Duodenal mucosa (tissue), 2 donors: ENCODE measurements around the gene ZNF22.

Experiments
- H3K27ac ChIP-seq: one replicate; pipeline ENCODE4 v1.7.0; 2013; ENCODE audit warnings: low read depth, low read length
- H3K27me3 ChIP-seq, 2 donors: one replicate each; pipeline ENCODE4 v1.7.0; 2013; ENCODE audit warnings: low read length in 2 of 2, control low read depth in 1 of 2; ENCODE audit not compliant: insufficient read depth in 2 of 2, control insufficient read depth in 1 of 2
- H3K36me3 ChIP-seq, 2 donors: one replicate each; pipeline ENCODE4 v1.7.0; 2013; ENCODE audit warnings: low read length in 2 of 2, control low read depth in 1 of 2; ENCODE audit not compliant: insufficient read depth in 2 of 2, control insufficient read depth in 1 of 2
- H3K4me1 ChIP-seq, 2 donors: one replicate each; pipeline ENCODE4 v1.7.0; 2013; ENCODE audit warnings: low read length in 2 of 2, control low read depth in 1 of 2; ENCODE audit not compliant: insufficient read depth in 2 of 2, control insufficient read depth in 1 of 2
- H3K4me3 ChIP-seq, 2 donors: one replicate each; pipeline ENCODE4 v1.7.0; 2013; ENCODE audit warnings: low read length in 2 of 2, low read depth in 1 of 2
- H3K9ac ChIP-seq, 2 donors: one replicate each; pipeline ENCODE4 v1.7.0; 2013; ENCODE audit warnings: low read length in 2 of 2, low read depth in 1 of 2
- H3K9me3 ChIP-seq, 2 donors: one replicate each; pipeline ENCODE4 v1.7.0; 2013; ENCODE audit warnings: low read length in 2 of 2, control low read depth in 1 of 2; ENCODE audit not compliant: control insufficient read depth in 1 of 2

The ZNF22 gene

GRCh38 chr10:44983066-44983894, 17.4 kb upstream of the ZNF22 start:
- Histone ChIP-seq H3K4me1 (peaks cover 27 to 31% of the 10 kb centered on the region in 2 donors), H3K27me3 (no peaks in the 10 kb centered on the region), H3K9me3 (no peaks in the 10 kb centered on the region), H3K4me3 (no peak overlapping the region), H3K9ac (no peak overlapping the region), H3K27ac (no peak overlapping the region), H3K36me3 (peaks cover 10 to 51% of the 10 kb centered on the region in 2 donors)

- Histone ChIP-seq H3K9me3 (no peaks in the 10 kb centered on the region), H3K36me3 (peaks cover 10 to 56% of the 10 kb centered on the region in 2 donors), H3K27ac (no peak overlapping the region), H3K4me1 (peaks cover 21 to 25% of the 10 kb centered on the region in 2 donors), H3K9ac (no peak overlapping the region), H3K27me3 (no peaks in the 10 kb centered on the region), H3K4me3 (no peak overlapping the region)
Measured at GRCh38 chr10:44983895-44984278, 16.8 kb upstream of the ZNF22 start.

GRCh38 chr10:44984671-44985101, 16.0 kb upstream of the ZNF22 start:
- Histone ChIP-seq H3K27ac (no peak overlapping the region), H3K9me3 (no peaks in the 10 kb centered on the region), H3K4me1 (peaks cover 13 to 17% of the 10 kb centered on the region in 2 donors), H3K27me3 (no peaks in the 10 kb centered on the region), H3K36me3 (peaks cover 12 to 61% of the 10 kb centered on the region in 2 donors), H3K9ac (no peak overlapping the region), H3K4me3 (no peak overlapping the region)

GRCh38 chr10:44985175-44985681, 15.5 kb upstream of the ZNF22 start:
- H3K9ac ChIP-seq: no peak overlapping the region
- H3K36me3 ChIP-seq: peaks cover 13 to 66% of the 10 kb centered on the region in 2 donors
- H3K4me1 ChIP-seq: peaks cover 10 to 14% of the 10 kb centered on the region in 2 donors
- no peak overlapping the region for H3K4me3 ChIP-seq
- H3K27me3 ChIP-seq: no peaks in the 10 kb centered on the region
- H3K27ac ChIP-seq: no peak overlapping the region
- no peaks in the 10 kb centered on the region for H3K9me3 ChIP-seq

GRCh38 chr10:44986179-44986578, 14.5 kb upstream of the ZNF22 start:
- Histone ChIP-seq H3K4me1 (peaks cover under 1 to 5% of the 10 kb centered on the region in 2 donors), H3K9ac (no peak overlapping the region), H3K27me3 (no peaks in the 10 kb centered on the region), H3K4me3 (no peak overlapping the region), H3K9me3 (no peaks in the 10 kb centered on the region), H3K27ac (no peak overlapping the region), H3K36me3 (peaks cover 14 to 70% of the 10 kb centered on the region in 2 donors)

- Histone ChIP-seq H3K36me3 (peaks cover 15 to 75% of the 10 kb centered on the region in 2 donors), H3K9me3 (no peaks in the 10 kb centered on the region), H3K27me3 (no peaks in the 10 kb centered on the region), H3K27ac (no peak overlapping the region), H3K9ac (no peak overlapping the region), H3K4me3 (no peak overlapping the region), H3K4me1 (peaks cover 0 to 1% of the 10 kb centered on the region in 2 donors)
Measured at GRCh38 chr10:44986670-44987069, 14.1 kb upstream of the ZNF22 start.

GRCh38 chr10:44988957-44989585, 11.7 kb upstream of the ZNF22 start:
- no peaks in the 10 kb centered on the region for H3K4me1 ChIP-seq
- H3K36me3 ChIP-seq: peaks cover 20 to 86% of the 10 kb centered on the region in 2 donors
- no peaks in the 10 kb centered on the region for H3K27me3 ChIP-seq
- no peak overlapping the region for H3K4me3 ChIP-seq
- H3K27ac ChIP-seq: no peak overlapping the region
- no peaks in the 10 kb centered on the region for H3K9me3 ChIP-seq
- H3K9ac ChIP-seq: no peak overlapping the region

- Histone ChIP-seq H3K27ac (no peak overlapping the region), H3K27me3 (no peaks in the 10 kb centered on the region), H3K9ac (no peak overlapping the region), H3K9me3 (no peaks in the 10 kb centered on the region), H3K4me1 (no peaks in the 10 kb centered on the region), H3K36me3 (peaks cover 16 to 82% of the 10 kb centered on the region in 2 donors), H3K4me3 (no peak overlapping the region)
Measured at GRCh38 chr10:44989597-44990301, 11.0 kb upstream of the ZNF22 start.

- Histone ChIP-seq H3K9me3 (no peaks in the 10 kb centered on the region), H3K9ac (no peak overlapping the region), H3K36me3 (peaks cover 13 to 77% of the 10 kb centered on the region in 2 donors), H3K27me3 (no peaks in the 10 kb centered on the region), H3K4me1 (peaks cover 0 to 3% of the 10 kb centered on the region in 2 donors), H3K27ac (no peak overlapping the region), H3K4me3 (no peak overlapping the region)
Measured at GRCh38 chr10:44990302-44990655, 10.4 kb upstream of the ZNF22 start.

- Histone ChIP-seq H3K4me1 (peaks cover under 1 to 10% of the 10 kb centered on the region in 2 donors), H3K36me3 (peaks cover 10 to 70% of the 10 kb centered on the region in 2 donors), H3K27ac (no peak overlapping the region), H3K9me3 (no peaks in the 10 kb centered on the region), H3K9ac (no peak overlapping the region), H3K27me3 (no peaks in the 10 kb centered on the region), H3K4me3 (no peak overlapping the region)
Measured at GRCh38 chr10:44990965-44991364, 9.8 kb upstream of the ZNF22 start.
